H9 (cell line): ENCODE results near the gene SSUH2. TPM values are rescaled to one million over a fixed set of nuclear protein-coding genes. Genes with fewer than 3 reads are reported as not detected.

Source experiments
- DNase-seq: peaks from one replicate; pipeline ENCODE4 v3.0.0-alpha.2; 2017
- H2AFZ ChIP-seq: one replicate; pipeline ENCODE4 v1.6.1; 2013; ENCODE audit warnings: mild to moderate bottlenecking, low read length, control low read depth, moderate library complexity
- H2AK5ac ChIP-seq: 2 replicates; pipeline ENCODE4 v1.6.1; 2013; ENCODE audit warnings: low read length, control low read depth, mixed read lengths; ENCODE audit not compliant: insufficient read length
- H2BK120ac ChIP-seq: one replicate; pipeline ENCODE4 v1.6.1; 2013; ENCODE audit warnings: low read depth, mild to moderate bottlenecking, low read length, control low read depth, inconsistent platforms; ENCODE audit not compliant: poor library complexity, severe bottlenecking
- H2BK12ac ChIP-seq: 2 replicates; pipeline ENCODE4 v1.6.1; 2013; ENCODE audit warnings: low read length, control low read depth, mixed read lengths, low read depth; ENCODE audit not compliant: insufficient read length
- H2BK15ac ChIP-seq: 2 replicates; pipeline ENCODE4 v1.6.1; 2013; ENCODE audit warnings: low read depth, low read length, control low read depth
- H2BK20ac ChIP-seq: one replicate; pipeline ENCODE4 v1.6.1; 2013; ENCODE audit warnings: low read depth, mild to moderate bottlenecking, low read length, control low read depth, inconsistent platforms; ENCODE audit not compliant: poor library complexity, severe bottlenecking
- H2BK5ac ChIP-seq: 2 replicates; pipeline ENCODE4 v1.6.1; 2013; ENCODE audit warnings: low read length, control low read depth, mixed read lengths; ENCODE audit not compliant: insufficient read length
- H3K14ac ChIP-seq: 2 replicates; pipeline ENCODE4 v1.6.1; 2013; ENCODE audit warnings: low read length, control low read depth; ENCODE audit not compliant: insufficient read depth
- H3K18ac ChIP-seq: 2 replicates; pipeline ENCODE4 v1.6.1; 2013; ENCODE audit warnings: low read depth, mild to moderate bottlenecking, mixed read lengths, low read length, control low read depth; ENCODE audit not compliant: insufficient read length
- H3K23ac ChIP-seq: 2 replicates; pipeline ENCODE4 v1.6.1; 2013; ENCODE audit warnings: low read length, control low read depth, mixed read lengths, low read depth; ENCODE audit not compliant: insufficient read length
- H3K23me2 ChIP-seq: 2 replicates; pipeline ENCODE4 v1.6.1; 2013; ENCODE audit warnings: low read depth, mild to moderate bottlenecking, mixed read lengths, low read length, control low read depth; ENCODE audit not compliant: insufficient read length, poor library complexity, severe bottlenecking
- H3K27ac ChIP-seq: 2 replicates; pipeline ENCODE4 v1.5.1; 2013; ENCODE audit warnings: low read length, control low read depth, mixed read lengths, low read depth; ENCODE audit not compliant: insufficient read length
- H3K27me3 ChIP-seq: 2 replicates; pipeline ENCODE4 v1.6.1; 2013; ENCODE audit warnings: low read length, control low read depth, inconsistent platforms; ENCODE audit not compliant: insufficient read depth
- H3K4ac ChIP-seq: 2 replicates; pipeline ENCODE4 v1.6.1; 2013; ENCODE audit warnings: low read depth, mild to moderate bottlenecking, control low read depth, inconsistent platforms, low read length, moderate library complexity
- H3K4me1 ChIP-seq: 2 replicates; pipeline ENCODE4 v1.6.1; 2013; ENCODE audit warnings: low read length, control low read depth, inconsistent platforms; ENCODE audit not compliant: insufficient read depth
- H3K4me2 ChIP-seq: 2 replicates; pipeline ENCODE4 v1.6.1; 2013; ENCODE audit warnings: low read length, control low read depth, mixed read lengths; ENCODE audit not compliant: insufficient read length, insufficient read depth
- H3K56ac ChIP-seq: 2 replicates; pipeline ENCODE4 v1.6.1; 2013; ENCODE audit warnings: low read depth, mild to moderate bottlenecking, mixed read lengths, low read length, control low read depth; ENCODE audit not compliant: insufficient read length
- H3K79me1 ChIP-seq: 2 replicates; pipeline ENCODE4 v1.6.1; 2013; ENCODE audit warnings: low read depth, mild to moderate bottlenecking, moderate library complexity, low read length, control low read depth, inconsistent platforms; ENCODE audit not compliant: insufficient read depth, poor library complexity, severe bottlenecking
- H3K79me2 ChIP-seq: 2 replicates; pipeline ENCODE4 v1.6.1; 2013; ENCODE audit warnings: low read length, control low read depth, inconsistent platforms; ENCODE audit not compliant: insufficient read depth
- H3K9ac ChIP-seq: 2 replicates; pipeline ENCODE4 v1.6.1; 2013; ENCODE audit warnings: low read length, control low read depth, mixed read lengths; ENCODE audit not compliant: insufficient read length; ENCODE audit errors: extremely low read depth
- H3K9me3 ChIP-seq: one replicate; pipeline ENCODE4 v1.6.1; 2013; ENCODE audit warnings: low read depth, low read length, inconsistent platforms; ENCODE audit not compliant: control insufficient read depth
- H3T11ph ChIP-seq: one replicate; pipeline ENCODE4 v1.6.1; 2013; ENCODE audit warnings: mild to moderate bottlenecking, low read length, control low read depth, inconsistent platforms
- H4K20me1 ChIP-seq: one replicate; pipeline ENCODE4 v1.6.1; 2013; ENCODE audit not compliant: control insufficient read depth, insufficient read length, insufficient read depth
- H4K5ac ChIP-seq: 2 replicates; pipeline ENCODE4 v1.6.1; 2013; ENCODE audit warnings: low read depth, mild to moderate bottlenecking, mixed read lengths, low read length, control low read depth; ENCODE audit not compliant: insufficient read length
- H4K8ac ChIP-seq: replicated peaks from 2 replicates; pipeline ENCODE4 v1.6.1; 2013; ENCODE audit warnings: low read length, control low read depth, mixed read lengths, low read depth; ENCODE audit not compliant: insufficient read length
- H4K91ac ChIP-seq: 2 replicates; pipeline ENCODE4 v1.6.1; 2013; ENCODE audit warnings: low read depth, mild to moderate bottlenecking, moderate library complexity, mixed read lengths, low read length, control low read depth; ENCODE audit not compliant: insufficient read length
- H3K27ac Mint-ChIP-seq, 3 experiments: 2 replicates in 2 of 3; 3 replicates in 1 of 3; pipeline ENCODE4 v1.8.0; 2020 to 2021; ENCODE audit warnings: mixed read lengths in 3 of 3, mild to moderate bottlenecking in 1 of 3, moderate library complexity in 1 of 3
- H3K27me3 Mint-ChIP-seq: 2 replicates; pipeline ENCODE4 v1.8.0; 2021; ENCODE audit warnings: low read depth, mild to moderate bottlenecking, moderate library complexity, mixed read lengths
- H3K36me3 Mint-ChIP-seq, 3 experiments: 2 replicates in 2 of 3; 3 replicates in 1 of 3; pipeline ENCODE4 v1.8.0; 2020 to 2021; ENCODE audit warnings: low read depth in 3 of 3, mixed read lengths in 3 of 3; ENCODE audit not compliant: insufficient read depth in 1 of 3
- H3K4me1 Mint-ChIP-seq, 2 experiments: 2 replicates each; pipeline ENCODE4 v1.8.0; 2020; ENCODE audit warnings: mixed read lengths in 2 of 2
- H3K4me3 Mint-ChIP-seq, 2 experiments: 2 replicates in 1 of 2; 3 replicates in 1 of 2; pipeline ENCODE4 v1.8.0; 2020 to 2021; ENCODE audit warnings: mild to moderate bottlenecking in 2 of 2, mixed read lengths in 2 of 2, moderate library complexity in 1 of 2
- H3K9me3 Mint-ChIP-seq, 2 experiments: 2 replicates in 1 of 2; 3 replicates in 1 of 2; pipeline ENCODE4 v1.8.0; 2020; ENCODE audit warnings: mild to moderate bottlenecking in 2 of 2, mixed read lengths in 2 of 2, moderate library complexity in 1 of 2
- WGBS: extraction: QIAGEN DNeasy Blood & Tissue Kit; methylation state at CpG from one replicate; pipeline ENCODE4 v1.1.7; 2013; ENCODE audit warnings: missing lambda C conversion rate, low lambda C conversion rate, mixed read lengths; ENCODE audit not compliant: insufficient read length; ENCODE audit errors: extremely low coverage; 5-methylcytosine and 5-hydroxymethylcytosine counted together
- total RNA-seq: library from RNA; stranded (reverse); gene quantifications from 2 replicates; pipeline ENCODE4 v1.2.1, GENCODE V29; 2021
- TF ChIP-seq, protein P1 (sequence below): fragments of 200-600 bp; sonication (generic); conservative IDR thresholded peaks from 3 replicates; pipeline ENCODE4 v1.8.0; 2021; ENCODE audit warnings: antibody characterized with exemption, mild to moderate bottlenecking

Gene SSUH2
- total RNA-seq, 1 experiment from 2014 or later, result 0.61 TPM

DNA sequence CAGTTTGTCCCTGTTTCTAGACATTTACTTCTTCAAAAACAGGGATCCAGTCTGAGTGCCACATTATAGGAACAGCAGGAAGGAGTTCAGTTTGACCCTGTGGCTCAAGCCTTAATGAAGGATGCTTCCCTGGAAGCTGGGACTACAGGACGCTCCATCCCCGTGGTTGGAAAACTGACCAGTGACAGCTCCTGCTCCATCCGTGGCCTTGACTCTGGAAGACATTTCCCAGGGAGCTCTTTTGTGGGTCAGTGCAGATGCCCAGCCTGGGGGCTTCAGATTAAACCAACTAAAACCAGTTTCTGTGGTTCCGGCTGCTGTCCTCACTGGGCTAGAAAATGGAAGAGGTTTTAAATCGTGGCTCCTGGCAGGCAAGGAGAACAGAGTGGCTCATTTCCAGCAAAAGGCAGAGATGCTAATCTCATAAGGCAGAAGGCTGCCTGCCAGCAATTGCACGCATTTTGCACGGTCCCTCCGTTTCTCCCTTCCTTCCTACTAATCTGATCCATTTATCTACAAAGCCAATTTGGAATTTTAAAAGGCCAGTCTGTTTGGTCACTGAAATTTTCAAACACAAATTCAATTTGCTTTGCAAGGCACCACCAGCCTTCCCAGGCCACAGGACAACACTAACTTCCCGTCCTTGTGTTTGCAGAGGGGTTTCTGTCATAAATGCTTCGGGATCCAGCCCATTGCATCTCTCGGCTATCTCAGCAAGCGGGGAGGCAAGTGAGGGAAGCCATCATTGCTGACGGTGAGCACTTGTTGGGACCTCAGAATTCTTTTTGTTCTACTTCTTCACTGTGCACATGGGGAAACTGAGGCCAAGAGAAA is 6.2 kb upstream of the SSUH2 start:
- WGBS, result no CpG with 5 or more reads among the region's 13 CpGs
- H3K4ac ChIP-seq, result no peak overlapping the region
- no peaks in the 10 kb centered on the region for H3K79me1 ChIP-seq
- H3T11ph ChIP-seq, result no peak overlapping the region
- no peak overlapping the region for H4K8ac ChIP-seq
- H2BK120ac ChIP-seq, result no peak overlapping the region
- no peak overlapping the region for H3K9ac ChIP-seq
- H3K36me3 Mint-ChIP-seq, result 0 out of 7 replicates have a peak, but pooled peaks cover 0 to 5% (median 0%) of the 10 kb centered on the region in 3 experiments
- no peak overlapping the region for H3K18ac ChIP-seq
- no peak overlapping the region for H3K4me2 ChIP-seq
- H2AFZ ChIP-seq, result no peak overlapping the region
- H4K5ac ChIP-seq, result no peak overlapping the region
- H3K27me3 ChIP-seq, result no peaks in the 10 kb centered on the region
- H3K79me2 ChIP-seq, result no peaks in the 10 kb centered on the region
- TF ChIP-seq, protein P1, sequence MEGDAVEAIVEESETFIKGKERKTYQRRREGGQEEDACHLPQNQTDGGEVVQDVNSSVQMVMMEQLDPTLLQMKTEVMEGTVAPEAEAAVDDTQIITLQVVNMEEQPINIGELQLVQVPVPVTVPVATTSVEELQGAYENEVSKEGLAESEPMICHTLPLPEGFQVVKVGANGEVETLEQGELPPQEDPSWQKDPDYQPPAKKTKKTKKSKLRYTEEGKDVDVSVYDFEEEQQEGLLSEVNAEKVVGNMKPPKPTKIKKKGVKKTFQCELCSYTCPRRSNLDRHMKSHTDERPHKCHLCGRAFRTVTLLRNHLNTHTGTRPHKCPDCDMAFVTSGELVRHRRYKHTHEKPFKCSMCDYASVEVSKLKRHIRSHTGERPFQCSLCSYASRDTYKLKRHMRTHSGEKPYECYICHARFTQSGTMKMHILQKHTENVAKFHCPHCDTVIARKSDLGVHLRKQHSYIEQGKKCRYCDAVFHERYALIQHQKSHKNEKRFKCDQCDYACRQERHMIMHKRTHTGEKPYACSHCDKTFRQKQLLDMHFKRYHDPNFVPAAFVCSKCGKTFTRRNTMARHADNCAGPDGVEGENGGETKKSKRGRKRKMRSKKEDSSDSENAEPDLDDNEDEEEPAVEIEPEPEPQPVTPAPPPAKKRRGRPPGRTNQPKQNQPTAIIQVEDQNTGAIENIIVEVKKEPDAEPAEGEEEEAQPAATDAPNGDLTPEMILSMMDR, result no peak
- no peak overlapping the region for H3K14ac ChIP-seq
- H3K9me3 ChIP-seq, result no peaks in the 10 kb centered on the region
- no peaks in the 10 kb centered on the region for H3K4me1 Mint-ChIP-seq
- H3K4me1 ChIP-seq, result no peaks in the 10 kb centered on the region
- H4K20me1 ChIP-seq, result no peaks in the 10 kb centered on the region
- no peak overlapping the region for H2BK15ac ChIP-seq
- H3K56ac ChIP-seq, result no peak overlapping the region
- no peaks in the 10 kb centered on the region for H3K23me2 ChIP-seq
- no peak overlapping the region for H2BK12ac ChIP-seq
- no peak overlapping the region for H4K91ac ChIP-seq
- H3K27ac Mint-ChIP-seq, result no peak overlapping the region
- H2AK5ac ChIP-seq, result no peak overlapping the region
- no peak for DNase-seq
- peaks cover 29% of the 10 kb centered on the region for H3K27me3 Mint-ChIP-seq
- no peak overlapping the region for H2BK5ac ChIP-seq
- no peak overlapping the region for H3K23ac ChIP-seq
- no peak overlapping the region for H3K4me3 Mint-ChIP-seq
- peaks cover 7 to 9% of the 10 kb centered on the region in 2 experiments; a peak in 4 of 5 replicates for H3K9me3 Mint-ChIP-seq
- no peak overlapping the region for H3K27ac ChIP-seq
- H2BK20ac ChIP-seq, result no peak overlapping the region
